Measurements from ENCODE around the gene PCDHA8. TPM values are rescaled to one million over a fixed set of nuclear protein-coding genes. Genes with fewer than 3 reads are reported as not detected.

The PCDHA8 gene
- total and polyA plus RNA-seq, 2 of the 13 experiments (the other 11 are each of a cell fraction or from before 2014, with no cell fraction given), result 0.03 to 0.11 TPM

- H4K20me1 ChIP-seq (ENCODE audit: insufficient read depth, low read length), result no peaks in the 10 kb centered on the region
- H3K9ac ChIP-seq (ENCODE audit: insufficient read depth, low read depth, low read length), result no peak within 1 kb of the TSS
- DNase-seq (ENCODE audit: low spot score), result peak; percentile 45
- peak within 1 kb of the TSS; percentile 39 for H3K4me2 ChIP-seq (ENCODE audit: low read depth, low read length)
- BruUV-seq (replicated peaks), result no TSS peak
- H3K9me3 ChIP-seq (ENCODE audit: low read length), result no peaks in the 10 kb centered on the region
- H3K27ac ChIP-seq (ENCODE audit: extremely low read length, insufficient read depth, low read length), result no peak within 1 kb of the TSS
- no peaks in the 10 kb centered on the region for H3K79me2 ChIP-seq (ENCODE audit: insufficient read depth, low read length)
- H3K4me3 ChIP-seq (replicated peaks in 1 of 3; ENCODE audit: insufficient read depth in 1 of 3, low read depth in 2 of 3, low read length in 3 of 3), result peak within 1 kb of the TSS in 2 of 3 experiments; percentile 10 to 28; a peak in 1 of 6 replicates
- peak; percentile 60 for FAIRE-seq
- H3K4me1 ChIP-seq (ENCODE audit: insufficient read depth, low read length), result no peaks in the 10 kb centered on the region
- intact Hi-C loops (cut with micrococcal nuclease; ENCODE audit: unreplicated experiment), result loop anchor here (1.0 to 2.0 kb wide), 2 partner anchors 28 to 172 kb away; partner anchors contain the start of gene PCDHA8
- CTCF ChIA-PET (ENCODE audit: low intra/inter-chr PET ratio, low total read pairs), result interaction anchor here (2.6 kb wide), 1 partner anchor 171 kb away, joined by 34 read pairs; no protein-coding TSS in a partner anchor
- 34% methylated on average over 32 of the region's 41 CpGs for WGBS (ENCODE audit: low lambda C conversion rate)
- POLR2A ChIA-PET, result no interaction called here
- no peaks in the 10 kb centered on the region for H3K27me3 ChIP-seq (ENCODE audit: control insufficient read depth in 1 of 2, insufficient read depth in 2 of 2, low read length in 2 of 2)
- in situ Hi-C loops (cut with HindIII; ENCODE audit: extremely low pct_ligation_motif_present, low pct_unique_long_range_greater_than_20kb), result loop anchor here (5.0 kb wide), 1 partner anchor 173 kb away; no protein-coding TSS in a partner anchor
- H3K36me3 ChIP-seq (replicated peaks in 1 of 2; ENCODE audit: control insufficient read depth in 1 of 2, insufficient read depth in 2 of 2, low read length in 2 of 2), result no peaks in the 10 kb centered on the region
- peak; percentile 97 for ATAC-seq
- H2AFZ ChIP-seq (ENCODE audit: low read length), result no peak within 1 kb of the TSS
- TF ChIP-seq ZNF670 (CRISPR knock-in tag; IDR thresholded peaks at IDR 0.05; ENCODE audit: borderline replicate concordance), result no peak
- no peak for TF ChIP-seq ZNF546 (CRISPR knock-in tag; conservative IDR thresholded peaks at IDR 0.05)
- no peak for TF ChIP-seq ATF7 (IDR thresholded peaks at IDR 0.05)
- TF ChIP-seq ATF7 (CRISPR knock-in tag; IDR thresholded peaks at IDR 0.05), result no peak
- TF ChIP-seq FOXJ3 (CRISPR knock-in tag; IDR thresholded peaks at IDR 0.05; ENCODE audit: borderline replicate concordance), result no peak
- no peak for TF ChIP-seq ZBTB25 (CRISPR knock-in tag; IDR thresholded peaks at IDR 0.05)
- no peak for TF ChIP-seq ZBTB40 (IDR thresholded peaks at IDR 0.05)
- TF ChIP-seq ZBTB40 (CRISPR knock-in tag; IDR thresholded peaks at IDR 0.05), result no peak
- TF ChIP-seq ZNF563 (CRISPR knock-in tag; IDR thresholded peaks at IDR 0.05), result no peak
- no peak for TF ChIP-seq ZNF891 (CRISPR knock-in tag; IDR thresholded peaks at IDR 0.05)
- no peak for TF ChIP-seq ZNF552 (CRISPR knock-in tag; IDR thresholded peaks at IDR 0.05; ENCODE audit: borderline replicate concordance)
- no peak for TF ChIP-seq ZFX (CRISPR knock-in tag; IDR thresholded peaks at IDR 0.05; ENCODE audit: low read depth)
- no peak for TF ChIP-seq ZNF44 (CRISPR knock-in tag; IDR thresholded peaks at IDR 0.05)
- TF ChIP-seq ZNF468 (CRISPR knock-in tag; IDR thresholded peaks at IDR 0.05), result no peak
- no peak for TF ChIP-seq JDP2 (CRISPR knock-in tag; IDR thresholded peaks at IDR 0.05; ENCODE audit: borderline replicate concordance)
These were observed 28.0 kb downstream of the PCDHA8 start, which contains the start of gene PCDHA11 for GRCh38 chr5:140868721-140869554. Gene PCDHA11, plus strand, starts transcription at chr5:140868957. Its CDS starts 147 bp downstream, at chr5:140869104.

Measured in HepG2 (cell line).